ENCODE results near the gene TCF23. TPM values are rescaled to one million over a fixed set of nuclear protein-coding genes. Genes with fewer than 3 reads are reported as not detected.
A peak's percentile ranks its signal among the peaks of the same experiment; 100 is the strongest.

TCF23 gene
- total and polyA plus RNA-seq, 2 of the 8 experiments (the other 6 are each of a cell fraction or from before 2014, with no cell fraction given): 0.02 TPM; not detected in 1

DNA sequence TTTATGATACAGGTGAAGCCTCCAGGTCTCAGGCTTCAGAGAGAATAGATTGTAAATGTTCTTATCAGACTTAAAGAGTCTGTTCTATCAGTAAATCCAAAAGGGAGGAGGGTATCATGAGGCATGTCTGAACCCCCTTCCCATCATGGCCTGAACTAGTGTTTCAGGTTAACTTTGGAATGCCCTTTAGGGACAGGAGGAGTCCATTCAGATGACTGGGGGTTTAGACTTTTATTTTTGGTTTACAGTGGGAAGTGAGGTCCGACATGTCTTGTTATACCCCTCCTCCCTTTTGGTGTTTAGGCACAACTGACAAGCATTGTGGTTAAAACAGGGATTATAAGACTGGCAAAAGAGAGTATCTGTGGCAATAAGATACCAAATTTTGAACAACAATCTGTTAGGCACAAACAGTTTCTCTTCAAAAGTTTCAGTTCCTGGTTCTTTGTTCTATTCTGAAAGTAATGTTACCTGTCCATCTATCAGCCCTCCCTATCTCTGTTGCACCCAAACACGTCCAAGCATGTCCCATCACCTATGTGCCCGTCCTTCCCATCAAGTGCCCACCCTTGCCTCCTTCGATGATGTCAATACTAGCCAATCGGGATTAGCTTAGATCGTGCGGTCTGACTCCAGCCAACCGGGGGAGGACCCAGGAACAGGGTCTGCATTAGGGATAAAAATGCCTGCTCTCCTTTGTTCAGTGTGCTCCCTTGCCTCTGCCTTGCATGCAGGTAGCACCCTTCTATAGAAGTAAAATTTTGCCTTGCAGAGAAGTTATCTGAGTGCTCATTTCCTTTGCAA, 16.4 kb downstream of the TCF23 start:
- Histone ChIP-seq H2AFZ (ENCODE audit: low read length) (peak overlapping the region; percentile 16), H3K4me3 (ENCODE audit: extremely low read depth in 1 of 4, insufficient read depth in 2 of 4, low read depth in 3 of 4, low read length in 4 of 4) (no peak overlapping the region), H2BK120ac (replicated peaks; ENCODE audit: low read depth, low read length) (no peak overlapping the region), H2BK5ac (ENCODE audit: low read depth, low read length) (peak overlapping the region; percentile 11; the same call in 1 of the 2 replicates), H3K79me2 (ENCODE audit: control insufficient read depth in 1 of 2, insufficient read depth in 2 of 2, low read length in 2 of 2) (no peaks in the 10 kb centered on the region), H3K23ac (ENCODE audit: insufficient read length) (no peak overlapping the region), H3K4me1 (replicated peaks in 1 of 4; ENCODE audit: control insufficient read depth in 3 of 4, insufficient read depth in 4 of 4, low read length in 3 of 4) (no peaks in the 10 kb centered on the region; a peak in 4 of 7 replicates), H3K4ac (replicated peaks; ENCODE audit: insufficient read length, low read depth, low read length) (no peak overlapping the region), H3K4me2 (ENCODE audit: insufficient read depth in 1 of 2, low read depth in 2 of 2, low read length in 2 of 2) (no peak overlapping the region), H3K14ac (ENCODE audit: insufficient read length) (no peak overlapping the region), H3K79me1 (ENCODE audit: low read depth, low read length) (no peaks in the 10 kb centered on the region), H3K23me2 (ENCODE audit: low read depth, low read length) (no peaks in the 10 kb centered on the region; the same call in 1 of the 2 replicates), H3K36me3 (ENCODE audit: control insufficient read depth in 2 of 4, insufficient read depth in 4 of 4, low read length in 3 of 4) (no peaks in the 10 kb centered on the region), H2BK20ac (ENCODE audit: low read length) (no peak overlapping the region; the same call in 1 of the 2 replicates), H3K27me3 (replicated peaks in 1 of 4; ENCODE audit: control insufficient read depth in 3 of 4, extremely low read depth in 1 of 4, insufficient read depth in 3 of 4, low read length in 3 of 4) (no peaks in the 10 kb centered on the region), H4K20me1 (replicated peaks in 1 of 2; ENCODE audit: control insufficient read depth in 1 of 2, insufficient read depth in 2 of 2, low read length in 2 of 2) (no peaks in the 10 kb centered on the region), H4K5ac (ENCODE audit: insufficient read length, low read depth, low read length) (no peak overlapping the region), H2BK12ac (ENCODE audit: low read depth, low read length) (no peak overlapping the region), H2BK15ac (ENCODE audit: low read length) (no peak overlapping the region), H3K9me3 (ENCODE audit: insufficient read depth in 2 of 2, low read depth in 1 of 2, low read length in 1 of 2) (no peaks in the 10 kb centered on the region), H2AK5ac (ENCODE audit: low read depth, low read length) (no peak overlapping the region), H4K8ac (ENCODE audit: extremely low read depth, insufficient read depth, low read length) (no peak overlapping the region), H3K18ac (ENCODE audit: extremely low read depth, low read length) (no peak overlapping the region; the same call in 1 of the 2 replicates), H3K27ac (ENCODE audit: low read depth, low read length) (0 out of 2 replicates have a peak overlapping the region, but pooled peaks have one; percentile 3), H3K56ac (replicated peaks; ENCODE audit: insufficient read length, low read depth, low read length) (no peak overlapping the region), H4K91ac (replicated peaks; ENCODE audit: insufficient read length, low read length) (no peak overlapping the region), H3K9ac (replicated peaks in 1 of 4; ENCODE audit: extremely low read depth in 1 of 4, low read depth in 3 of 4, low read length in 3 of 4) (no peak overlapping the region)
- FAIRE-seq: no peak
- no peak for DNase-seq (ENCODE audit: low read depth in 1 of 2, low spot score in 2 of 2)
- POLR2A ChIA-PET (ENCODE audit: partially characterized antibody): interaction anchor here (0.8 to 1.5 kb wide), 4 partner anchors 10 to 166 kb away, joined by 3 to 6 read pairs (median 4); partner anchors contain the start of gene TRIM54
- TF ChIP-seq, protein P1, sequence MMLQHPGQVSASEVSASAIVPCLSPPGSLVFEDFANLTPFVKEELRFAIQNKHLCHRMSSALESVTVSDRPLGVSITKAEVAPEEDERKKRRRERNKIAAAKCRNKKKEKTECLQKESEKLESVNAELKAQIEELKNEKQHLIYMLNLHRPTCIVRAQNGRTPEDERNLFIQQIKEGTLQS (IDR thresholded peaks at IDR 0.05; ENCODE audit: insufficient read depth, low read depth, low read length): no peak
- TF ChIP-seq HDAC6 (IDR thresholded peaks at IDR 0.05; ENCODE audit: low read depth, low read length) (no peak), TBP (IDR thresholded peaks at IDR 0.05; ENCODE audit: low read depth, low read length) (0 out of 2 replicates have a peak, but pooled peaks have one; percentile 16), GTF2F1 (IDR thresholded peaks at IDR 0.05; ENCODE audit: borderline replicate concordance, low read depth, low read length) (no peak)
- TF ChIP-seq, protein P2, sequence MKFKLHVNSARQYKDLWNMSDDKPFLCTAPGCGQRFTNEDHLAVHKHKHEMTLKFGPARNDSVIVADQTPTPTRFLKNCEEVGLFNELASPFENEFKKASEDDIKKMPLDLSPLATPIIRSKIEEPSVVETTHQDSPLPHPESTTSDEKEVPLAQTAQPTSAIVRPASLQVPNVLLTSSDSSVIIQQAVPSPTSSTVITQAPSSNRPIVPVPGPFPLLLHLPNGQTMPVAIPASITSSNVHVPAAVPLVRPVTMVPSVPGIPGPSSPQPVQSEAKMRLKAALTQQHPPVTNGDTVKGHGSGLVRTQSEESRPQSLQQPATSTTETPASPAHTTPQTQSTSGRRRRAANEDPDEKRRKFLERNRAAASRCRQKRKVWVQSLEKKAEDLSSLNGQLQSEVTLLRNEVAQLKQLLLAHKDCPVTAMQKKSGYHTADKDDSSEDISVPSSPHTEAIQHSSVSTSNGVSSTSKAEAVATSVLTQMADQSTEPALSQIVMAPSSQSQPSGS (IDR thresholded peaks at IDR 0.05; ENCODE audit: low read length): 0 out of 2 replicates have a peak, but pooled peaks have one; percentile 29
- CTCF ChIA-PET (ENCODE audit: partially characterized antibody): interaction anchor here (0.8 to 2.1 kb wide), 5 partner anchors 11 to 138 kb away, joined by 3 to 6 read pairs (median 4); no protein-coding TSS in a partner anchor
- 85% methylated on average over 8 of the region's 8 CpGs; no CpG with 5 or more reads in 1 of the 2 experiments for WGBS, 2 experiments (ENCODE audit: extremely low coverage in 1 of 2, insufficient coverage in 1 of 2, insufficient read length in 1 of 2, insufficient replicate concordance in 2 of 2, low coverage in 1 of 2, low lambda C conversion rate in 2 of 2, missing lambda C conversion rate in 1 of 2)
